H1 (cell line): Measurements from ENCODE around the gene STOML1. TPM values are rescaled to one million over a fixed set of nuclear protein-coding genes. Genes with fewer than 3 reads are reported as not detected.

Experiments used
- CBX8 ChIP-seq: fragments of 300-800, 300-1000 bp; sonication (generic); IDR thresholded peaks from 2 replicates; pipeline ENCODE4 v1.7.1; 2016; ENCODE audit warnings: low read depth, low read length, borderline replicate concordance
- SIRT6 ChIP-seq: IDR thresholded peaks from one replicate; pipeline ENCODE4 v1.7.1; 2012; ENCODE audit warnings: low read length, inconsistent platforms
- TAF1 ChIP-seq: IDR thresholded peaks from 2 replicates; pipeline ENCODE4 v1.6.1; 2011; ENCODE audit warnings: mild to moderate bottlenecking, low read depth, low read length
- TAF7 ChIP-seq: optimal IDR thresholded peaks from 2 replicates; pipeline ENCODE3; 2011; ENCODE audit warnings: low read depth, mild to moderate bottlenecking, inconsistent platforms, low read length, moderate library complexity, borderline replicate concordance
- polyA plus RNA-seq, 7 experiments: library from polyadenylated mRNA; depleted of rRNA in 3 of 7; stranded (reverse) in 5 of 7; unstranded in 2 of 7; fragments of >200 nt in 5 of 7; fragments of 200-250 nt in 2 of 7; gene quantifications; 1 replicate in 5 of 7; 2 replicates in 1 of 7; 4 replicates in 1 of 7; pipeline versions ENCODE4 v1.2.1 to v1.2.3, GENCODE V29; 2011 to 2013; ENCODE audit warnings: missing spikeins in 2 of 7, mixed read lengths in 2 of 7
- total RNA-seq: library from RNA; stranded (reverse); fragmentation: NEBNext Ultra II Directional; extraction: Animal tissue kit (Norgen Biotek cat#: 25700); gene quantifications from 2 replicates; pipeline ENCODE4 v1.2.1, GENCODE V29; 2021
- TF ChIP-seq, protein P1 (sequence below): IDR thresholded peaks from 2 replicates; pipeline ENCODE4 v1.6.1; 2012; ENCODE audit warnings: inconsistent platforms

STOML1 gene
- total and polyA plus RNA-seq, 2 of the 8 experiments (the other 6 are each of a cell fraction or from before 2014, with no cell fraction given): 2.6 to 3.2 TPM

- TF ChIP-seq CBX8: no peak
- no peak for TF ChIP-seq TAF7
- TF ChIP-seq TAF1: no peak
- TF ChIP-seq SIRT6: no peak
- TF ChIP-seq, protein P1, sequence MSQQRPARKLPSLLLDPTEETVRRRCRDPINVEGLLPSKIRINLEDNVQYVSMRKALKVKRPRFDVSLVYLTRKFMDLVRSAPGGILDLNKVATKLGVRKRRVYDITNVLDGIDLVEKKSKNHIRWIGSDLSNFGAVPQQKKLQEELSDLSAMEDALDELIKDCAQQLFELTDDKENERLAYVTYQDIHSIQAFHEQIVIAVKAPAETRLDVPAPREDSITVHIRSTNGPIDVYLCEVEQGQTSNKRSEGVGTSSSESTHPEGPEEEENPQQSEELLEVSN: no peak
- TF ChIP-seq, all 59 proteins: peak for 0
These were observed 37.6 kb downstream of the STOML1 start (continued) for GRCh38 chr15:73954188-73955145.
